H9 (cell line): ENCODE data around the gene AMH. TPM values are rescaled to one million over a fixed set of nuclear protein-coding genes. Genes with fewer than 3 reads are reported as not detected.

Experiments
- DNase-seq: peaks from one replicate; pipeline ENCODE4 v3.0.0-alpha.2; 2017
- H2AFZ ChIP-seq: one replicate; pipeline ENCODE4 v1.6.1; 2013; ENCODE audit warnings: mild to moderate bottlenecking, low read length, control low read depth, moderate library complexity
- H2AK5ac ChIP-seq: 2 replicates; pipeline ENCODE4 v1.6.1; 2013; ENCODE audit warnings: low read length, control low read depth, mixed read lengths; ENCODE audit not compliant: insufficient read length
- H2BK120ac ChIP-seq: one replicate; pipeline ENCODE4 v1.6.1; 2013; ENCODE audit warnings: low read depth, mild to moderate bottlenecking, low read length, control low read depth, inconsistent platforms; ENCODE audit not compliant: poor library complexity, severe bottlenecking
- H2BK12ac ChIP-seq: 2 replicates; pipeline ENCODE4 v1.6.1; 2013; ENCODE audit warnings: low read length, control low read depth, mixed read lengths, low read depth; ENCODE audit not compliant: insufficient read length
- H2BK15ac ChIP-seq: 2 replicates; pipeline ENCODE4 v1.6.1; 2013; ENCODE audit warnings: low read depth, low read length, control low read depth
- H2BK20ac ChIP-seq: one replicate; pipeline ENCODE4 v1.6.1; 2013; ENCODE audit warnings: low read depth, mild to moderate bottlenecking, low read length, control low read depth, inconsistent platforms; ENCODE audit not compliant: poor library complexity, severe bottlenecking
- H2BK5ac ChIP-seq: 2 replicates; pipeline ENCODE4 v1.6.1; 2013; ENCODE audit warnings: low read length, control low read depth, mixed read lengths; ENCODE audit not compliant: insufficient read length
- H3K14ac ChIP-seq: 2 replicates; pipeline ENCODE4 v1.6.1; 2013; ENCODE audit warnings: low read length, control low read depth; ENCODE audit not compliant: insufficient read depth
- H3K18ac ChIP-seq: 2 replicates; pipeline ENCODE4 v1.6.1; 2013; ENCODE audit warnings: low read depth, mild to moderate bottlenecking, mixed read lengths, low read length, control low read depth; ENCODE audit not compliant: insufficient read length
- H3K23ac ChIP-seq: 2 replicates; pipeline ENCODE4 v1.6.1; 2013; ENCODE audit warnings: low read length, control low read depth, mixed read lengths, low read depth; ENCODE audit not compliant: insufficient read length
- H3K23me2 ChIP-seq: 2 replicates; pipeline ENCODE4 v1.6.1; 2013; ENCODE audit warnings: low read depth, mild to moderate bottlenecking, mixed read lengths, low read length, control low read depth; ENCODE audit not compliant: insufficient read length, poor library complexity, severe bottlenecking
- H3K27ac ChIP-seq: 2 replicates; pipeline ENCODE4 v1.5.1; 2013; ENCODE audit warnings: low read length, control low read depth, mixed read lengths, low read depth; ENCODE audit not compliant: insufficient read length
- H3K27me3 ChIP-seq: 2 replicates; pipeline ENCODE4 v1.6.1; 2013; ENCODE audit warnings: low read length, control low read depth, inconsistent platforms; ENCODE audit not compliant: insufficient read depth
- H3K4ac ChIP-seq: 2 replicates; pipeline ENCODE4 v1.6.1; 2013; ENCODE audit warnings: low read depth, mild to moderate bottlenecking, control low read depth, inconsistent platforms, low read length, moderate library complexity
- H3K4me1 ChIP-seq: 2 replicates; pipeline ENCODE4 v1.6.1; 2013; ENCODE audit warnings: low read length, control low read depth, inconsistent platforms; ENCODE audit not compliant: insufficient read depth
- H3K4me2 ChIP-seq: 2 replicates; pipeline ENCODE4 v1.6.1; 2013; ENCODE audit warnings: low read length, control low read depth, mixed read lengths; ENCODE audit not compliant: insufficient read length, insufficient read depth
- H3K56ac ChIP-seq: 2 replicates; pipeline ENCODE4 v1.6.1; 2013; ENCODE audit warnings: low read depth, mild to moderate bottlenecking, mixed read lengths, low read length, control low read depth; ENCODE audit not compliant: insufficient read length
- H3K79me1 ChIP-seq: 2 replicates; pipeline ENCODE4 v1.6.1; 2013; ENCODE audit warnings: low read depth, mild to moderate bottlenecking, moderate library complexity, low read length, control low read depth, inconsistent platforms; ENCODE audit not compliant: insufficient read depth, poor library complexity, severe bottlenecking
- H3K79me2 ChIP-seq: 2 replicates; pipeline ENCODE4 v1.6.1; 2013; ENCODE audit warnings: low read length, control low read depth, inconsistent platforms; ENCODE audit not compliant: insufficient read depth
- H3K9ac ChIP-seq: 2 replicates; pipeline ENCODE4 v1.6.1; 2013; ENCODE audit warnings: low read length, control low read depth, mixed read lengths; ENCODE audit not compliant: insufficient read length; ENCODE audit errors: extremely low read depth
- H3K9me3 ChIP-seq: one replicate; pipeline ENCODE4 v1.6.1; 2013; ENCODE audit warnings: low read depth, low read length, inconsistent platforms; ENCODE audit not compliant: control insufficient read depth
- H3T11ph ChIP-seq: one replicate; pipeline ENCODE4 v1.6.1; 2013; ENCODE audit warnings: mild to moderate bottlenecking, low read length, control low read depth, inconsistent platforms
- H4K20me1 ChIP-seq: one replicate; pipeline ENCODE4 v1.6.1; 2013; ENCODE audit not compliant: control insufficient read depth, insufficient read length, insufficient read depth
- H4K5ac ChIP-seq: 2 replicates; pipeline ENCODE4 v1.6.1; 2013; ENCODE audit warnings: low read depth, mild to moderate bottlenecking, mixed read lengths, low read length, control low read depth; ENCODE audit not compliant: insufficient read length
- H4K8ac ChIP-seq: replicated peaks from 2 replicates; pipeline ENCODE4 v1.6.1; 2013; ENCODE audit warnings: low read length, control low read depth, mixed read lengths, low read depth; ENCODE audit not compliant: insufficient read length
- H4K91ac ChIP-seq: 2 replicates; pipeline ENCODE4 v1.6.1; 2013; ENCODE audit warnings: low read depth, mild to moderate bottlenecking, moderate library complexity, mixed read lengths, low read length, control low read depth; ENCODE audit not compliant: insufficient read length
- H3K27ac Mint-ChIP-seq, 3 experiments: 2 replicates in 2 of 3; 3 replicates in 1 of 3; pipeline ENCODE4 v1.8.0; 2020 to 2021; ENCODE audit warnings: mixed read lengths in 3 of 3, mild to moderate bottlenecking in 1 of 3, moderate library complexity in 1 of 3
- H3K27me3 Mint-ChIP-seq: 2 replicates; pipeline ENCODE4 v1.8.0; 2021; ENCODE audit warnings: low read depth, mild to moderate bottlenecking, moderate library complexity, mixed read lengths
- H3K36me3 Mint-ChIP-seq, 3 experiments: 2 replicates in 2 of 3; 3 replicates in 1 of 3; pipeline ENCODE4 v1.8.0; 2020 to 2021; ENCODE audit warnings: low read depth in 3 of 3, mixed read lengths in 3 of 3; ENCODE audit not compliant: insufficient read depth in 1 of 3
- H3K4me1 Mint-ChIP-seq, 2 experiments: 2 replicates each; pipeline ENCODE4 v1.8.0; 2020; ENCODE audit warnings: mixed read lengths in 2 of 2
- H3K4me3 Mint-ChIP-seq, 2 experiments: 2 replicates in 1 of 2; 3 replicates in 1 of 2; pipeline ENCODE4 v1.8.0; 2020 to 2021; ENCODE audit warnings: mild to moderate bottlenecking in 2 of 2, mixed read lengths in 2 of 2, moderate library complexity in 1 of 2
- H3K9me3 Mint-ChIP-seq, 2 experiments: 2 replicates in 1 of 2; 3 replicates in 1 of 2; pipeline ENCODE4 v1.8.0; 2020; ENCODE audit warnings: mild to moderate bottlenecking in 2 of 2, mixed read lengths in 2 of 2, moderate library complexity in 1 of 2
- CTCF ChIP-seq: fragments of 200-600 bp; sonication (generic); conservative IDR thresholded peaks from 3 replicates; pipeline ENCODE4 v1.8.0; 2021; ENCODE audit warnings: antibody characterized with exemption, mild to moderate bottlenecking
- WGBS: extraction: QIAGEN DNeasy Blood & Tissue Kit; methylation state at CpG from one replicate; pipeline ENCODE4 v1.1.7; 2013; ENCODE audit warnings: missing lambda C conversion rate, low lambda C conversion rate, mixed read lengths; ENCODE audit not compliant: insufficient read length; ENCODE audit errors: extremely low coverage; 5-methylcytosine and 5-hydroxymethylcytosine counted together
- total RNA-seq: library from RNA; stranded (reverse); gene quantifications from 2 replicates; pipeline ENCODE4 v1.2.1, GENCODE V29; 2021

Gene AMH
- total RNA-seq, 1 experiment from 2014 or later: 70.7 TPM

GRCh38 chr19:2252797-2253105 is 3.6 kb downstream of the AMH start:
- Histone ChIP-seq H3K79me1 (no peaks in the 10 kb centered on the region), H3K4me1 (no peaks in the 10 kb centered on the region), H3T11ph (no peak overlapping the region), H4K5ac (no peak overlapping the region), H4K8ac (no peak overlapping the region), H2AFZ (no peak overlapping the region), H3K18ac (no peak overlapping the region), H3K9me3 (no peaks in the 10 kb centered on the region), H3K23me2 (peaks cover 10% of the 10 kb centered on the region), H3K23ac (no peak overlapping the region), H2AK5ac (no peak overlapping the region), H2BK12ac (no peak overlapping the region), H3K4ac (no peak overlapping the region), H2BK5ac (no peak overlapping the region), H3K79me2 (no peaks in the 10 kb centered on the region), H2BK20ac (no peak overlapping the region), H4K20me1 (no peaks in the 10 kb centered on the region), H3K27me3 (no peaks in the 10 kb centered on the region; the same call in 1 of the 2 replicates), H2BK120ac (no peak overlapping the region), H3K4me2 (peak overlapping the region; percentile 58), H3K14ac (no peak overlapping the region), H3K27ac (no peak overlapping the region), H3K56ac (no peak overlapping the region), H4K91ac (no peak overlapping the region), H2BK15ac (no peak overlapping the region), H3K9ac (no peak overlapping the region)
- Mint-ChIP-seq H3K27ac (no peak overlapping the region), H3K9me3 (no peaks in the 10 kb centered on the region), H3K4me3 (0 out of 5 replicates have a peak overlapping the region, but pooled peaks have one; percentile 5 to 55), H3K4me1 (peaks cover 4% of the 10 kb centered on the region in 2 experiments), H3K27me3 (peaks cover 12% of the 10 kb centered on the region), H3K36me3 (peaks cover 0 to 4% (median 0%) of the 10 kb centered on the region in 3 experiments; a peak in 3 of 7 replicates)
- TF ChIP-seq CTCF: no peak
- no peak for DNase-seq
- no CpG with 5 or more reads among the region's 18 CpGs for WGBS
